ENCODE results near the gene ERAS.

The ERAS gene

GRCh38 chrX:48782795-48783194 is 43.5 kb upstream of the ERAS start:
- no peak for TF ChIP-seq CTCF (IDR thresholded peaks at IDR 0.05; ENCODE audit: unreplicated experiment in 3 of 3)
- H3K27me3 Mint-ChIP-seq (ENCODE audit: low read depth): no peaks in the 10 kb centered on the region
- no peak overlapping the region for H3K27ac Mint-ChIP-seq
- H3K4me3 Mint-ChIP-seq: no peak overlapping the region
- peaks cover 16% of the 10 kb centered on the region for H3K9me3 Mint-ChIP-seq
- no peaks in the 10 kb centered on the region for H3K4me1 Mint-ChIP-seq
- no peaks in the 10 kb centered on the region for H3K36me3 Mint-ChIP-seq (ENCODE audit: low read depth)

- Mint-ChIP-seq H3K4me1 (no peaks in the 10 kb centered on the region), H3K9me3 (peaks cover 21% of the 10 kb centered on the region), H3K36me3 (ENCODE audit: low read depth) (no peaks in the 10 kb centered on the region), H3K27me3 (ENCODE audit: low read depth) (peaks cover 4% of the 10 kb centered on the region), H3K27ac (no peak overlapping the region), H3K4me3 (no peak overlapping the region)
- TF ChIP-seq CTCF (IDR thresholded peaks at IDR 0.05; ENCODE audit: unreplicated experiment in 3 of 3): no peak
Measured at GRCh38 chrX:48784726-48785125, 41.6 kb upstream of the ERAS start.

- no peaks in the 10 kb centered on the region for H3K36me3 Mint-ChIP-seq (ENCODE audit: low read depth)
- H3K4me1 Mint-ChIP-seq: no peaks in the 10 kb centered on the region
- peaks cover 21% of the 10 kb centered on the region for H3K9me3 Mint-ChIP-seq
- TF ChIP-seq CTCF (IDR thresholded peaks at IDR 0.05; ENCODE audit: unreplicated experiment in 3 of 3): no peak
- no peak overlapping the region for H3K4me3 Mint-ChIP-seq
- H3K27ac Mint-ChIP-seq: no peak overlapping the region
- peaks cover 4% of the 10 kb centered on the region for H3K27me3 Mint-ChIP-seq (ENCODE audit: low read depth)
Measured at GRCh38 chrX:48785186-48785539, 41.1 kb upstream of the ERAS start.

GRCh38 chrX:48785540-48786214 is 40.6 kb upstream of the ERAS start:
- Mint-ChIP-seq H3K27ac (no peak overlapping the region), H3K9me3 (peaks cover 21% of the 10 kb centered on the region), H3K36me3 (ENCODE audit: low read depth) (no peaks in the 10 kb centered on the region), H3K4me1 (no peaks in the 10 kb centered on the region), H3K4me3 (no peak overlapping the region), H3K27me3 (ENCODE audit: low read depth) (peaks cover 4% of the 10 kb centered on the region)
- no peak for TF ChIP-seq CTCF (IDR thresholded peaks at IDR 0.05; ENCODE audit: unreplicated experiment in 3 of 3)

GRCh38 chrX:48786341-48786800 is 39.9 kb upstream of the ERAS start, which contains the start of gene GATA1:
Gene GATA1, plus strand, starts transcription at chrX:48786590. Its CDS starts 4,520 bp downstream, at chrX:48791110.
- Mint-ChIP-seq H3K4me3 (no peak within 1 kb of the TSS), H3K4me1 (no peaks in the 10 kb centered on the region), H3K9me3 (peaks cover 21% of the 10 kb centered on the region), H3K27ac (no peak within 1 kb of the TSS), H3K27me3 (ENCODE audit: low read depth) (peaks cover 4% of the 10 kb centered on the region), H3K36me3 (ENCODE audit: low read depth) (no peaks in the 10 kb centered on the region)
- TF ChIP-seq CTCF (IDR thresholded peaks at IDR 0.05; ENCODE audit: unreplicated experiment in 3 of 3): no peak
